ENCODE data around the gene PCDHGA5.

GRCh38 chr5:141389153-141390042 is 25.4 kb downstream of the PCDHGA5 start:
- TF ChIP-seq CTCF (IDR thresholded peaks at IDR 0.05; ENCODE audit: low read depth, low read length) (no peak), EZH2phosphoT487 (IDR thresholded peaks at IDR 0.05; ENCODE audit: low read depth) (no peak)

All from OCI-LY3 (cell line).